ENCODE results near the gene RAB9A. TPM values are rescaled to one million over a fixed set of nuclear protein-coding genes. Genes with fewer than 3 reads are reported as not detected.
"Not testable (repeated sequence)": the region's sequence is repeated elsewhere in the genome, so short reads cannot be mapped to it uniquely, and the experiment has no call there.

Gene RAB9A
- total RNA-seq, 1 experiment from 2014 or later, result 25.8 TPM

DNA sequence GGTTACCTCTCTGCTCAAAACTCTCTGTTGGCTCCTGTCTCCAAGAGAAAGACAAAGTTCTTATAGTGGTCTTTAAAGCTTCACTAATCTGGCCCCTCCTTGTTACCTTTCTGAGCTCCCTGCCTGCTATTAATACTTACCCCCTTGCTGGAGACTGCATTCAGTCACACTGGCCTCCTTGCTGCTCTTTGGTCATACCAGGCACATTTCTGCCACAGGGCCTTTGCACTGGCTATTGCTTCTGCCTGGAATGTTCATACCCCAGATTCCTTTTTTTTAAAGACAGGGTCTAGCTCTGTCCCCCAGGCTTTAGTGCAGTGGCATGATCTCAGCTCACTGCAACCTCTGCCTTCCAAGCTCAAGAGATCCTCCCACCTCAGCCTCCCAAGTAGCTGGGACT is 15.9 kb upstream of the RAB9A start:
- POLR2A ChIA-PET (ENCODE audit: low non-redundant PET), result no interaction called here
- intact Hi-C loops (cut with micrococcal nuclease; ENCODE audit: unreplicated experiment), result no loop called here
- no peaks in the 10 kb centered on the region for H3K9me3 ChIP-seq (ENCODE audit: low read depth, low read length, poor library complexity, severe bottlenecking)
- no peak for DNase-seq (ENCODE audit: low spot score)
- no peaks in the 10 kb centered on the region for H3K27me3 ChIP-seq (replicated peaks; ENCODE audit: insufficient read depth, low read depth, low read length, poor library complexity)
- CTCF ChIA-PET, result no interaction called here
- H3K36me3 ChIP-seq (ENCODE audit: insufficient read depth, low read length, poor library complexity, severe bottlenecking), result no peaks in the 10 kb centered on the region
- H3K27ac ChIP-seq (ENCODE audit: low read depth, low read length, poor library complexity, severe bottlenecking), result no peak overlapping the region
- no TSS peak for BruUV-seq (replicated peaks)
- no peak for TF ChIP-seq EZH2 (IDR thresholded peaks at IDR 0.05; ENCODE audit: borderline replicate concordance, low read depth, low read length, poor library complexity, severe bottlenecking)
- TF ChIP-seq, protein P1, sequence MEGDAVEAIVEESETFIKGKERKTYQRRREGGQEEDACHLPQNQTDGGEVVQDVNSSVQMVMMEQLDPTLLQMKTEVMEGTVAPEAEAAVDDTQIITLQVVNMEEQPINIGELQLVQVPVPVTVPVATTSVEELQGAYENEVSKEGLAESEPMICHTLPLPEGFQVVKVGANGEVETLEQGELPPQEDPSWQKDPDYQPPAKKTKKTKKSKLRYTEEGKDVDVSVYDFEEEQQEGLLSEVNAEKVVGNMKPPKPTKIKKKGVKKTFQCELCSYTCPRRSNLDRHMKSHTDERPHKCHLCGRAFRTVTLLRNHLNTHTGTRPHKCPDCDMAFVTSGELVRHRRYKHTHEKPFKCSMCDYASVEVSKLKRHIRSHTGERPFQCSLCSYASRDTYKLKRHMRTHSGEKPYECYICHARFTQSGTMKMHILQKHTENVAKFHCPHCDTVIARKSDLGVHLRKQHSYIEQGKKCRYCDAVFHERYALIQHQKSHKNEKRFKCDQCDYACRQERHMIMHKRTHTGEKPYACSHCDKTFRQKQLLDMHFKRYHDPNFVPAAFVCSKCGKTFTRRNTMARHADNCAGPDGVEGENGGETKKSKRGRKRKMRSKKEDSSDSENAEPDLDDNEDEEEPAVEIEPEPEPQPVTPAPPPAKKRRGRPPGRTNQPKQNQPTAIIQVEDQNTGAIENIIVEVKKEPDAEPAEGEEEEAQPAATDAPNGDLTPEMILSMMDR (conservative IDR thresholded peaks at IDR 0.05; ENCODE audit: low read depth, low read length), result no peak
- no peak overlapping the region for H3K4me3 ChIP-seq (ENCODE audit: low read depth, low read length, poor library complexity, severe bottlenecking)
- no peaks in the 10 kb centered on the region for H3K4me1 ChIP-seq (ENCODE audit: insufficient read depth, low read length, poor library complexity, severe bottlenecking)

- Histone ChIP-seq H3K9me3 (ENCODE audit: low read depth, low read length, poor library complexity, severe bottlenecking) (no peaks in the 10 kb centered on the region), H3K4me3 (ENCODE audit: low read depth, low read length, poor library complexity, severe bottlenecking) (no peak overlapping the region), H3K4me1 (ENCODE audit: insufficient read depth, low read length, poor library complexity, severe bottlenecking) (no peaks in the 10 kb centered on the region), H3K27me3 (replicated peaks; ENCODE audit: insufficient read depth, low read depth, low read length, poor library complexity) (no peaks in the 10 kb centered on the region), H3K27ac (ENCODE audit: low read depth, low read length, poor library complexity, severe bottlenecking) (no peak overlapping the region), H3K36me3 (ENCODE audit: insufficient read depth, low read length, poor library complexity, severe bottlenecking) (no peaks in the 10 kb centered on the region)
- TF ChIP-seq, protein P1 (conservative IDR thresholded peaks at IDR 0.05; ENCODE audit: low read depth, low read length), result no peak
- TF ChIP-seq EZH2 (IDR thresholded peaks at IDR 0.05; ENCODE audit: borderline replicate concordance, low read depth, low read length, poor library complexity, severe bottlenecking), result no peak
- BruUV-seq (replicated peaks), result no TSS peak
- DNase-seq (ENCODE audit: low spot score), result no peak
- intact Hi-C loops (cut with micrococcal nuclease; ENCODE audit: unreplicated experiment), result no loop called here
- CTCF ChIA-PET, result no interaction called here
- POLR2A ChIA-PET (ENCODE audit: low non-redundant PET), result no interaction called here
Measured at GRCh38 chrX:13676885-13677284, 12.0 kb upstream of the RAB9A start.

DNA sequence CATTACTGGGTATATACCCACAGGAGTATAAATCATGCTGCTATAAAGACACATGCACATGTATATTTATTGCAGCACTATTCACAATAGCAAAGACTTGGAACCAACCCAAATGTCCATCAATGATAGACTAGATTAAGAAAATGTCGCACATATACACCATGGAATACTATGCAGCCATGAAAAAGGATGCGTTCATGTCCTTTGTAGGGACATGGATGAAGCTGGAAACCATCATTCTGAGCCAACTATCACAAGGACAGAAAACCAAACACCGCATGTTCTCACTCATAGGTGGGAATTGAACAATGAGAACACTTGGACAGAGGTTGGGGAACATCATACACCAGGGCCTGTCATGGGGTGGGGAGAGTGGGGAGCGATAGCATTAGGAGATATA is 9.2 kb upstream of the RAB9A start:
- H3K9me3 ChIP-seq (ENCODE audit: low read depth, low read length, poor library complexity, severe bottlenecking); H3K27ac ChIP-seq (ENCODE audit: low read depth, low read length, poor library complexity, severe bottlenecking); H3K4me3 ChIP-seq (ENCODE audit: low read depth, low read length, poor library complexity, severe bottlenecking); CTCF ChIA-PET; H3K36me3 ChIP-seq (ENCODE audit: insufficient read depth, low read length, poor library complexity, severe bottlenecking); DNase-seq (ENCODE audit: low spot score); H3K27me3 ChIP-seq (replicated peaks; ENCODE audit: insufficient read depth, low read depth, low read length, poor library complexity); H3K4me1 ChIP-seq (ENCODE audit: insufficient read depth, low read length, poor library complexity, severe bottlenecking); POLR2A ChIA-PET (ENCODE audit: low non-redundant PET); BruUV-seq (replicated peaks); intact Hi-C loops (cut with micrococcal nuclease; ENCODE audit: unreplicated experiment): not testable (repeated sequence)

- Histone ChIP-seq H3K9me3 (ENCODE audit: low read depth, low read length, poor library complexity, severe bottlenecking) (no peaks in the 10 kb centered on the region), H3K4me1 (ENCODE audit: insufficient read depth, low read length, poor library complexity, severe bottlenecking) (peaks cover 3% of the 10 kb centered on the region), H3K4me3 (ENCODE audit: low read depth, low read length, poor library complexity, severe bottlenecking) (no peak overlapping the region), H3K27ac (ENCODE audit: low read depth, low read length, poor library complexity, severe bottlenecking) (no peak overlapping the region), H3K27me3 (replicated peaks; ENCODE audit: insufficient read depth, low read depth, low read length, poor library complexity) (no peaks in the 10 kb centered on the region), H3K36me3 (ENCODE audit: insufficient read depth, low read length, poor library complexity, severe bottlenecking) (no peaks in the 10 kb centered on the region)
- no TSS peak for BruUV-seq (replicated peaks)
- ChIA-PET POLR2A (ENCODE audit: low non-redundant PET) (no interaction called here), CTCF (no interaction called here)
- DNase-seq (ENCODE audit: low spot score), result no peak
- intact Hi-C loops (cut with micrococcal nuclease; ENCODE audit: unreplicated experiment), result no loop called here
- no peak for TF ChIP-seq EZH2 (IDR thresholded peaks at IDR 0.05; ENCODE audit: borderline replicate concordance, low read depth, low read length, poor library complexity, severe bottlenecking)
- TF ChIP-seq, protein P1 (conservative IDR thresholded peaks at IDR 0.05; ENCODE audit: low read depth, low read length), result no peak
Measured at GRCh38 chrX:13681595-13681994, 7.3 kb upstream of the RAB9A start.
